H7 (cell line): ENCODE results near the gene MINAR1. TPM values are rescaled to one million over a fixed set of nuclear protein-coding genes. Genes with fewer than 3 reads are reported as not detected.

Source experiments
- DNase-seq: peaks from one replicate; pipeline ENCODE4 v3.0.0; 2012
- H3K27me3 ChIP-seq: 2 replicates; pipeline ENCODE4 v1.6.0; 2011; ENCODE audit warnings: mild to moderate bottlenecking, low read length; ENCODE audit not compliant: control insufficient read depth, insufficient read depth
- H3K36me3 ChIP-seq: replicated peaks from 2 replicates; pipeline ENCODE4 v1.5.1; 2011; ENCODE audit warnings: low read length; ENCODE audit not compliant: control insufficient read depth, insufficient read depth
- H3K4me3 ChIP-seq: 2 replicates; pipeline ENCODE4 v1.5.1; 2011; ENCODE audit warnings: low read depth, mild to moderate bottlenecking, control low read depth, low read length, moderate library complexity; ENCODE audit not compliant: insufficient read depth
- total RNA-seq: library from RNA; depleted of rRNA; stranded (reverse); fragments of >200 nt; shearing (Covaris generic); gene quantifications from 2 replicates; pipeline ENCODE4 v1.2.3, GENCODE V29; 2014; rRNA removed

Gene MINAR1
- total RNA-seq, 1 experiment from 2014 or later: 1.0 TPM

DNA sequence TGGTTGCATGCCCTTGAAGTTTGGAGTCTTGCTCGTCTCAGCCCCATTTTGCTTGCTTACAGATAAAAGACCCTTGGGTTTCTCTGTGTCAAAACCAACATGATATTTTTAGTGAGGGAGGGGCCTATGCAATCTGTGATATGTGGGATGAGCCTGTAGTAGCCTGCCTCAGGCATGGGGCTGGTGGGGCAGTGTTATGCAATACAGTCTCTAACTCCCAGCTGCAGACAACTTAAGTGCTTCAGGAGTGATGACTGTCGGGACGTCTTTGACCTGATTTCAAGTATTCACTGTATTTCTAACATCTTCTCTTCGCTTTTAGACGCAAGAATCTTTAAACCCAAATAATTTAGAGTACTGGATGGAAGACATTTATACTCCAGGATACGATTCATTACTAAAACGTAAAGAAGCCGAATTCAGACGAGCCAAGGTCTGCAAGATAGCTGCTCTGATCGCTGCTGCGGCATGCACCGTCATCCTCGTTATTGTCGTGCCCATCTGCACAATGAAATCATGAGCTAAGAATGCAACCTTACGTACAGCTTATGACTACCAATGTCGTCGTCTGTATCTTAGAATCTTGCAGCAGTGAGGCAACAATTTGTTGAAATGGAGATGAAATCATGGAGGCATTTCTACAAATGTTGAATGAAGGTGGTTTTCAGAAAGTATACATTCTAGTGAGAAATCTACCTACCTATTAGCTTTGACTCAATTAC lies 35.9 kb downstream of the MINAR1 start:
- no peaks in the 10 kb centered on the region for H3K27me3 ChIP-seq
- no peak for DNase-seq
- H3K4me3 ChIP-seq: no peak overlapping the region
- no peaks in the 10 kb centered on the region for H3K36me3 ChIP-seq

- Histone ChIP-seq H3K27me3 (no peaks in the 10 kb centered on the region), H3K4me3 (no peak overlapping the region), H3K36me3 (no peaks in the 10 kb centered on the region)
- DNase-seq: no peak
Measured at GRCh38 chr15:79472446-79472845, 40.3 kb downstream of the MINAR1 start.

- no peak for DNase-seq
- no peaks in the 10 kb centered on the region for H3K36me3 ChIP-seq
- H3K4me3 ChIP-seq: no peak overlapping the region
- no peaks in the 10 kb centered on the region for H3K27me3 ChIP-seq
Measured at GRCh38 chr15:79474252-79474651, 42.1 kb downstream of the MINAR1 start.

DNA sequence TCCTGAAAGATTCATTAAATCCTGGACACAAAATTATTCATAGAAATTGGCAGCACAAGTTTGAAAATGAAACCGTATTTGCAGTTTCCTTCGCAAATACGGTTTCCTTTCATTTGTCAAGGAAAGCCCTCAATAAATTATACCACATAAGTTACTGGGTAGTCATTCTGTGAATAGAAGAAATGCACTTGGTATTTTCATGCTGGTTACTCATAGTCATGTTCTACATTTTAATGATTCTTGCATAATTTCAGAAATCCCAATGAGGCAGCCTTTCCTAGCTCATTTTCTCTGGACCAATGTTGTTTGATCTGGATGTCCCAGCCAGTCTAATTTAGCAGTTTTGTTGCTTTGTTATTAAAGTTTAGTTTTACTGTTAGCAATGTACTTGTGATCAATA lies 43.2 kb downstream of the MINAR1 start:
- Histone ChIP-seq H3K4me3 (no peak overlapping the region), H3K27me3 (no peaks in the 10 kb centered on the region), H3K36me3 (no peaks in the 10 kb centered on the region)
- DNase-seq: no peak

DNA sequence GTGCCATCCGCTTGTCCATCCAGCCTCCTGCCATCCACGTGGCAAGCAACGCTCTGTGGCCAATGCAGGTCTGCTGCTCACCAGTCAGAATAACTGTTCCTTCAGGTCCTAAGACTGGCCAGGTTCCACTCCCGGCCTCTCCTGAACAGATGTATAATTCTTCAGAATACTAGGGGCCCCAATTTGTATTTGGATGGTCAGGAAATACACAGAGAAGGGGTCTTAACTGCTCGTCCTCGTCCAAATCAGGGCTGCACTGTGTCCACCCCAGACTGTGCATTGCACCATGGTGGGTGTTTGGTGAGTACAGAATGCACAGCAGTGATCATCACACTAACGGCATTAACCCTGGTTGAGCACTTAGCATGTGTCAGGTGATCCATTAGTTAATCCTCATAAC lies 46.0 kb downstream of the MINAR1 start:
- DNase-seq: no peak
- Histone ChIP-seq H3K4me3 (no peak overlapping the region), H3K36me3 (no peaks in the 10 kb centered on the region), H3K27me3 (no peaks in the 10 kb centered on the region; the same call in 1 of the 2 replicates)

- Histone ChIP-seq H3K36me3 (no peaks in the 10 kb centered on the region), H3K4me3 (no peak overlapping the region), H3K27me3 (no peaks in the 10 kb centered on the region; the same call in 1 of the 2 replicates)
- no peak for DNase-seq
Measured at GRCh38 chr15:79479616-79480015, 47.5 kb downstream of the MINAR1 start.

GRCh38 chr15:79481793-79482192 lies 49.7 kb downstream of the MINAR1 start:
- Histone ChIP-seq H3K27me3 (no peaks in the 10 kb centered on the region; the same call in 1 of the 2 replicates), H3K36me3 (no peaks in the 10 kb centered on the region), H3K4me3 (no peak overlapping the region)
- no peak for DNase-seq

Other genes with a start within 250 kb of the MINAR1 start
- gene ANKRD34C, start 149.6 kb upstream of the MINAR1 start, total RNA-seq: not detected in 2 replicates
- 65.7 and 71.8 TPM in 2 replicates for gene TMED3, start 121.2 kb upstream of the MINAR1 start, total RNA-seq